BJ (cell line): ENCODE data around the gene DLX3. TPM values are rescaled to one million over a fixed set of nuclear protein-coding genes. Genes with fewer than 3 reads are reported as not detected.
A peak's percentile ranks its signal among the peaks of the same experiment; 100 is the strongest.

Experiments used
- CTCF ChIA-PET: fragments of 350-600 bp; formaldehyde crosslinking; extraction: SDS; loops from one replicate; lab custom pipeline; 2021; ENCODE audit warnings: antibody characterized with exemption, inconsistent platforms; lab: Yijun Ruan, JAX
- POLR2A ChIA-PET: fragments of 300-600 bp; sonication (Branson Sonifier 250); formaldehyde crosslinking; extraction: SDS; loops from one replicate; lab custom pipeline; 2021; ENCODE audit warnings: antibody characterized with exemption; lab: Charles Lee
- DNase-seq: peaks from one replicate; pipeline ENCODE4 v3.0.0-alpha.2; 2011; ENCODE audit warnings: low read depth
- H3K27me3 ChIP-seq: 2 replicates; pipeline ENCODE4 v1.6.0; 2011; ENCODE audit warnings: low read length; ENCODE audit not compliant: control insufficient read depth, insufficient read depth
- H3K36me3 ChIP-seq: 2 replicates; pipeline ENCODE4 v1.5.1; 2011; ENCODE audit warnings: low read length; ENCODE audit not compliant: control insufficient read depth, insufficient read depth
- H3K4me3 ChIP-seq: 2 replicates; pipeline ENCODE4 v1.5.1; 2011; ENCODE audit warnings: low read depth, mild to moderate bottlenecking, control low read depth, low read length
- CTCF ChIP-seq: IDR thresholded peaks from 2 replicates; pipeline ENCODE4 v1.5.1; 2011; ENCODE audit warnings: low read depth, mild to moderate bottlenecking, control low read depth, inconsistent platforms, low read length, moderate library complexity; ENCODE audit not compliant: insufficient read depth
- polyA plus RNA-seq: library from polyadenylated mRNA; depleted of rRNA; stranded (reverse); fragments of >200 nt; gene quantifications from 2 replicates; pipeline ENCODE4 v1.2.3, GENCODE V29; 2011

DLX3 gene
- polyA plus RNA-seq, 1 experiment, result 0.06 TPM

GRCh38 chr17:49969795-49970389 lies 25.1 kb downstream of the DLX3 start:
- DNase-seq, result no peak
- no peak overlapping the region for H3K4me3 ChIP-seq
- POLR2A ChIA-PET, result no interaction called here
- TF ChIP-seq CTCF, result no peak
- CTCF ChIA-PET, result interaction anchor here (1.5 to 3.8 kb wide), 2 partner anchors 17 to 27 kb away, joined by 4 to 21 read pairs; no protein-coding TSS in a partner anchor
- H3K27me3 ChIP-seq, result peaks cover 72% of the 10 kb centered on the region
- no peaks in the 10 kb centered on the region for H3K36me3 ChIP-seq

GRCh38 chr17:49969134-49969759 lies 25.8 kb downstream of the DLX3 start, which contains the start of gene DLX4:
DLX4 (plus strand) TSS chr17:49969190; CDS start chr17:49969469, 279 bp downstream.
- Histone ChIP-seq H3K4me3 (peak within 1 kb of the TSS; percentile 39), H3K27me3 (peaks cover 76% of the 10 kb centered on the region), H3K36me3 (no peaks in the 10 kb centered on the region)
- ChIA-PET CTCF (interaction anchor here (1.5 kb wide), 1 partner anchor 17 kb away, joined by 4 read pairs; no protein-coding TSS in a partner anchor), POLR2A (no interaction called here)
- TF ChIP-seq CTCF, result no peak
- DNase-seq, result no peak

GRCh38 chr17:49968405-49969133 lies 26.5 kb downstream of the DLX3 start:
- H3K36me3 ChIP-seq, result no peaks in the 10 kb centered on the region
- peak; percentile 30 for DNase-seq
- POLR2A ChIA-PET, result no interaction called here
- CTCF ChIA-PET, result interaction anchor here (0.6 kb wide), 1 partner anchor 533 kb away, joined by 3 read pairs; no protein-coding TSS in a partner anchor
- H3K4me3 ChIP-seq, result peak overlapping the region; percentile 39
- no peak for TF ChIP-seq CTCF
- H3K27me3 ChIP-seq, result peaks cover 76% of the 10 kb centered on the region

GRCh38 chr17:49967621-49968404 lies 27.2 kb downstream of the DLX3 start:
- no peak for DNase-seq
- ChIA-PET CTCF (interaction anchor here (2.3 to 4.2 kb wide), 2 partner anchors 16 to 29 kb away, joined by 13 to 19 read pairs; partner anchors contain the start of gene DLX3), POLR2A (no interaction called here)
- TF ChIP-seq CTCF, result no peak
- H3K36me3 ChIP-seq, result no peaks in the 10 kb centered on the region
- H3K4me3 ChIP-seq, result peak overlapping the region; percentile 39
- peaks cover 77% of the 10 kb centered on the region for H3K27me3 ChIP-seq
